ENCODE results near the gene TMEM158. TPM values are rescaled to one million over a fixed set of nuclear protein-coding genes. Genes with fewer than 3 reads are reported as not detected.

The TMEM158 gene
- total RNA-seq, 1 experiment from 2014 or later = 0.82 TPM

GRCh38 chr3:45191924-45192417, 34.1 kb downstream of the TMEM158 start:
- peaks cover 14% of the 10 kb centered on the region for H3K4me1 ChIP-seq
- CTCF ChIA-PET = interaction anchor here (1.0 kb wide), 1 partner anchor 18 kb away, joined by 5 read pairs; no protein-coding TSS in a partner anchor
- POLR2A ChIA-PET = no interaction called here
- Mint-ChIP-seq H3K27ac (ENCODE audit: unreplicated experiment) (peak overlapping the region; percentile 13), H3K36me3 (ENCODE audit: insufficient read depth, unreplicated experiment) (no peaks in the 10 kb centered on the region), H3K27me3 (ENCODE audit: insufficient read depth, unreplicated experiment) (no peaks in the 10 kb centered on the region), H3K4me3 (ENCODE audit: unreplicated experiment) (no peak overlapping the region), H3K9me3 (ENCODE audit: unreplicated experiment) (no peaks in the 10 kb centered on the region), H3K4me1 (ENCODE audit: low read depth, unreplicated experiment) (peaks cover 15% of the 10 kb centered on the region)
- H3K27me3 ChIP-seq (replicated peaks; ENCODE audit: control insufficient read depth, insufficient read depth, low read length) = no peaks in the 10 kb centered on the region
- no TSS peak for BruUV-seq (replicated peaks)
- no peak overlapping the region for H3K4me3 ChIP-seq (ENCODE audit: low read depth, low read length)
- TF ChIP-seq CTCF (IDR thresholded peaks at IDR 0.05; ENCODE audit: insufficient read depth in 1 of 2, low read depth in 1 of 2, low read length in 1 of 2, severe bottlenecking in 1 of 2, unreplicated experiment in 1 of 2) = no peak
- H3K36me3 ChIP-seq (ENCODE audit: control insufficient read depth, insufficient read depth, low read length) = no peaks in the 10 kb centered on the region
- intact Hi-C loops (cut with micrococcal nuclease; ENCODE audit: unreplicated experiment) = no loop called here
- DNase-seq = no peak
- H3K9me3 ChIP-seq = no peaks in the 10 kb centered on the region

GRCh38 chr3:45191424-45191823, 34.7 kb downstream of the TMEM158 start:
- H3K9me3 Mint-ChIP-seq (ENCODE audit: unreplicated experiment) = no peaks in the 10 kb centered on the region
- Histone ChIP-seq H3K9me3 (no peaks in the 10 kb centered on the region), H3K36me3 (ENCODE audit: control insufficient read depth, insufficient read depth, low read length) (no peaks in the 10 kb centered on the region), H3K4me3 (ENCODE audit: low read depth, low read length) (no peak overlapping the region), H3K27me3 (replicated peaks; ENCODE audit: control insufficient read depth, insufficient read depth, low read length) (no peaks in the 10 kb centered on the region), H3K4me1 (peaks cover 14% of the 10 kb centered on the region)
- no peak overlapping the region for H3K27ac Mint-ChIP-seq (ENCODE audit: unreplicated experiment)
- no peak for DNase-seq
- CTCF ChIA-PET = interaction anchor here (1.0 kb wide), 1 partner anchor 19 kb away, joined by 5 read pairs; no protein-coding TSS in a partner anchor
- TF ChIP-seq CTCF (IDR thresholded peaks at IDR 0.05; ENCODE audit: insufficient read depth in 1 of 2, low read depth in 1 of 2, low read length in 1 of 2, severe bottlenecking in 1 of 2, unreplicated experiment in 1 of 2) = no peak
- intact Hi-C loops (cut with micrococcal nuclease; ENCODE audit: unreplicated experiment) = no loop called here
- H3K4me3 Mint-ChIP-seq (ENCODE audit: unreplicated experiment) = no peak overlapping the region
- H3K27me3 Mint-ChIP-seq (ENCODE audit: insufficient read depth, unreplicated experiment) = no peaks in the 10 kb centered on the region
- no peaks in the 10 kb centered on the region for H3K36me3 Mint-ChIP-seq (ENCODE audit: insufficient read depth, unreplicated experiment)
- POLR2A ChIA-PET = no interaction called here
- H3K4me1 Mint-ChIP-seq (ENCODE audit: low read depth, unreplicated experiment) = peaks cover 15% of the 10 kb centered on the region
- no TSS peak for BruUV-seq (replicated peaks)

GRCh38 chr3:45188719-45189659, 37.1 kb downstream of the TMEM158 start:
- no peak for DNase-seq
- H3K9me3 Mint-ChIP-seq (ENCODE audit: unreplicated experiment) = no peaks in the 10 kb centered on the region
- no peaks in the 10 kb centered on the region for H3K27me3 Mint-ChIP-seq (ENCODE audit: insufficient read depth, unreplicated experiment)
- no peak for TF ChIP-seq CTCF (IDR thresholded peaks at IDR 0.05; ENCODE audit: insufficient read depth in 1 of 2, low read depth in 1 of 2, low read length in 1 of 2, severe bottlenecking in 1 of 2, unreplicated experiment in 1 of 2)
- no peaks in the 10 kb centered on the region for H3K27me3 ChIP-seq (replicated peaks; ENCODE audit: control insufficient read depth, insufficient read depth, low read length)
- peaks cover 14% of the 10 kb centered on the region for H3K4me1 ChIP-seq
- H3K36me3 Mint-ChIP-seq (ENCODE audit: insufficient read depth, unreplicated experiment) = no peaks in the 10 kb centered on the region
- peaks cover 15% of the 10 kb centered on the region for H3K4me1 Mint-ChIP-seq (ENCODE audit: low read depth, unreplicated experiment)
- no peak overlapping the region for H3K27ac Mint-ChIP-seq (ENCODE audit: unreplicated experiment)
- POLR2A ChIA-PET = no interaction called here
- H3K4me3 ChIP-seq (ENCODE audit: low read depth, low read length) = no peak overlapping the region
- no peaks in the 10 kb centered on the region for H3K36me3 ChIP-seq (ENCODE audit: control insufficient read depth, insufficient read depth, low read length)
- CTCF ChIA-PET = no interaction called here
- no peak overlapping the region for H3K4me3 Mint-ChIP-seq (ENCODE audit: unreplicated experiment)
- H3K9me3 ChIP-seq = no peaks in the 10 kb centered on the region
- intact Hi-C loops (cut with micrococcal nuclease; ENCODE audit: unreplicated experiment) = no loop called here
- no TSS peak for BruUV-seq (replicated peaks)
